Measurements from ENCODE around the gene RAB20.
"Not testable (repeated sequence)": the region's sequence is repeated elsewhere in the genome, so short reads cannot be mapped to it uniquely, and the experiment has no call there.

DNA sequence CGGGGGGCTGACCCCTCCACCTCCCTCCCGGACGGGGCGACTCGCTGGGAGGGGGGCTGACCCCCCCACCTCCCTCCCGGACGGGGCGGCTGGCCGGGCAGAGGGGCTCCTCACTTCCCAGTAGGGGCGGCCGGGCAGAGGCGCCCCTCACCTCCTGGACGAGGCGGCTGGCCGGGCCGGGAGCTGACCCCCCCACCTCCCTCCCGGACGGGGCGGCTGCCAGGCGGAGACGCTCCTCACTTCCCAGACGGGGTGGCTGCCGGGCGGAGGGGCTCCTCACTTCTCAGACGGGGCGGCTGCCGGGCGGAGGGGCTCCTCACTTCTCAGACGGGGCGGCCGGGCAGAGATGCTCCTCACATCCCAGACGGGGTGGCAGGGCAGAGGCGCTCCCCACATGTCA, 44.8 kb upstream of the RAB20 start:
- TF ChIP-seq, protein P1, sequence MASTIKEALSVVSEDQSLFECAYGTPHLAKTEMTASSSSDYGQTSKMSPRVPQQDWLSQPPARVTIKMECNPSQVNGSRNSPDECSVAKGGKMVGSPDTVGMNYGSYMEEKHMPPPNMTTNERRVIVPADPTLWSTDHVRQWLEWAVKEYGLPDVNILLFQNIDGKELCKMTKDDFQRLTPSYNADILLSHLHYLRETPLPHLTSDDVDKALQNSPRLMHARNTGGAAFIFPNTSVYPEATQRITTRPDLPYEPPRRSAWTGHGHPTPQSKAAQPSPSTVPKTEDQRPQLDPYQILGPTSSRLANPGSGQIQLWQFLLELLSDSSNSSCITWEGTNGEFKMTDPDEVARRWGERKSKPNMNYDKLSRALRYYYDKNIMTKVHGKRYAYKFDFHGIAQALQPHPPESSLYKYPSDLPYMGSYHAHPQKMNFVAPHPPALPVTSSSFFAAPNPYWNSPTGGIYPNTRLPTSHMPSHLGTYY (CRISPR knock-in tag; IDR thresholded peaks at IDR 0.05), result not testable (repeated sequence)
- not testable (repeated sequence) for TF ChIP-seq MYBL2 (CRISPR knock-in tag; IDR thresholded peaks at IDR 0.05); RELA (CRISPR knock-in tag; IDR thresholded peaks at IDR 0.05; ENCODE audit: borderline replicate concordance); RORB (CRISPR knock-in tag; IDR thresholded peaks at IDR 0.05); SMAD3 (CRISPR knock-in tag; IDR thresholded peaks at IDR 0.05; ENCODE audit: borderline replicate concordance); ELF4 (CRISPR knock-in tag; IDR thresholded peaks at IDR 0.05; ENCODE audit: low read depth)
- TF ChIP-seq, protein P2, sequence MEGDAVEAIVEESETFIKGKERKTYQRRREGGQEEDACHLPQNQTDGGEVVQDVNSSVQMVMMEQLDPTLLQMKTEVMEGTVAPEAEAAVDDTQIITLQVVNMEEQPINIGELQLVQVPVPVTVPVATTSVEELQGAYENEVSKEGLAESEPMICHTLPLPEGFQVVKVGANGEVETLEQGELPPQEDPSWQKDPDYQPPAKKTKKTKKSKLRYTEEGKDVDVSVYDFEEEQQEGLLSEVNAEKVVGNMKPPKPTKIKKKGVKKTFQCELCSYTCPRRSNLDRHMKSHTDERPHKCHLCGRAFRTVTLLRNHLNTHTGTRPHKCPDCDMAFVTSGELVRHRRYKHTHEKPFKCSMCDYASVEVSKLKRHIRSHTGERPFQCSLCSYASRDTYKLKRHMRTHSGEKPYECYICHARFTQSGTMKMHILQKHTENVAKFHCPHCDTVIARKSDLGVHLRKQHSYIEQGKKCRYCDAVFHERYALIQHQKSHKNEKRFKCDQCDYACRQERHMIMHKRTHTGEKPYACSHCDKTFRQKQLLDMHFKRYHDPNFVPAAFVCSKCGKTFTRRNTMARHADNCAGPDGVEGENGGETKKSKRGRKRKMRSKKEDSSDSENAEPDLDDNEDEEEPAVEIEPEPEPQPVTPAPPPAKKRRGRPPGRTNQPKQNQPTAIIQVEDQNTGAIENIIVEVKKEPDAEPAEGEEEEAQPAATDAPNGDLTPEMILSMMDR (IDR thresholded peaks at IDR 0.05), result not testable (repeated sequence)
